ENCODE measurements around the gene SH3GL1.

Gene SH3GL1

GRCh38 chr19:4373601-4374497 is 26.5 kb downstream of the SH3GL1 start:
- H2BK120ac ChIP-seq (ENCODE audit: insufficient read depth, low read length, poor library complexity), result peak overlapping the region; percentile 95
- peaks cover 19 to 20% of the 10 kb centered on the region in 2 experiments for H3K36me3 ChIP-seq (ENCODE audit: control insufficient read depth in 1 of 2, insufficient read depth in 2 of 2, low read length in 2 of 2)
- no peak overlapping the region for H3K4me3 ChIP-seq (ENCODE audit: low read depth, low read length)
- H2AK5ac ChIP-seq (ENCODE audit: low read length), result peak overlapping the region; percentile 78
- peak overlapping the region; percentile 58 for H2AFZ ChIP-seq (ENCODE audit: insufficient read depth, low read length, poor library complexity)
- peak overlapping the region; percentile 93 for H2BK5ac ChIP-seq (ENCODE audit: low read depth, low read length, poor library complexity)
- no peak overlapping the region for H3K23ac ChIP-seq (ENCODE audit: low read length)
- H3K27ac ChIP-seq (ENCODE audit: low read depth, low read length), result peak overlapping the region; percentile 97
- H3K4me1 ChIP-seq (ENCODE audit: control insufficient read depth in 1 of 2, insufficient read depth in 2 of 2, low read length in 2 of 2), result peaks cover 50 to 56% of the 10 kb centered on the region in 2 experiments
- peak overlapping the region; percentile 18 for H4K12ac ChIP-seq (ENCODE audit: low read depth, low read length)
- peak overlapping the region; percentile 65 for H3K4ac ChIP-seq (ENCODE audit: low read depth, low read length)
- no peak overlapping the region for H3K4me2 ChIP-seq (ENCODE audit: low read length)
- no peak overlapping the region for H3K9ac ChIP-seq (ENCODE audit: low read length)
- H3K79me2 ChIP-seq (ENCODE audit: control insufficient read depth, insufficient read depth, low read length, poor library complexity), result peaks cover 26% of the 10 kb centered on the region
- H4K91ac ChIP-seq (ENCODE audit: low read depth, low read length), result peak overlapping the region; percentile 98
- peaks cover 34% of the 10 kb centered on the region for H3K79me1 ChIP-seq (ENCODE audit: low read length)
- H2BK12ac ChIP-seq (ENCODE audit: low read length), result peak overlapping the region; percentile 87
- H3K9me3 ChIP-seq (ENCODE audit: insufficient read depth, low read depth, low read length), result no peaks in the 10 kb centered on the region
- no CpG with 5 or more reads among the region's 25 CpGs for WGBS (ENCODE audit: extremely low coverage, insufficient coverage, insufficient read length)
- H3K14ac ChIP-seq (ENCODE audit: low read length), result peak overlapping the region; percentile 94
- peak overlapping the region; percentile 84 for H4K8ac ChIP-seq (ENCODE audit: low read depth, low read length)
- H3K18ac ChIP-seq (ENCODE audit: low read length), result peak overlapping the region; percentile 94
- no peaks in the 10 kb centered on the region for H3K27me3 ChIP-seq (ENCODE audit: insufficient read depth, low read length)
- DNase-seq, result no peak

- no CpG with 5 or more reads among the region's 8 CpGs for WGBS (ENCODE audit: extremely low coverage, insufficient coverage, insufficient read length)
- peaks cover 50 to 56% of the 10 kb centered on the region in 2 experiments for H3K4me1 ChIP-seq (ENCODE audit: control insufficient read depth in 1 of 2, insufficient read depth in 2 of 2, low read length in 2 of 2)
- H3K9me3 ChIP-seq (ENCODE audit: insufficient read depth, low read depth, low read length), result no peaks in the 10 kb centered on the region
- H4K8ac ChIP-seq (ENCODE audit: low read depth, low read length), result no peak overlapping the region
- H3K18ac ChIP-seq (ENCODE audit: low read length), result peak overlapping the region; percentile 40
- no peak overlapping the region for H4K91ac ChIP-seq (ENCODE audit: low read depth, low read length)
- H3K4me2 ChIP-seq (ENCODE audit: low read length), result no peak overlapping the region
- no peak overlapping the region for H4K12ac ChIP-seq (ENCODE audit: low read depth, low read length)
- peak overlapping the region; percentile 5 for H3K14ac ChIP-seq (ENCODE audit: low read length)
- H3K79me1 ChIP-seq (ENCODE audit: low read length), result peaks cover 34% of the 10 kb centered on the region
- H3K79me2 ChIP-seq (ENCODE audit: control insufficient read depth, insufficient read depth, low read length, poor library complexity), result peaks cover 26% of the 10 kb centered on the region
- H3K36me3 ChIP-seq (ENCODE audit: control insufficient read depth in 1 of 2, insufficient read depth in 2 of 2, low read length in 2 of 2), result peaks cover 21 to 23% of the 10 kb centered on the region in 2 experiments
- H3K9ac ChIP-seq (ENCODE audit: low read length), result no peak overlapping the region
- no peak overlapping the region for H2AK5ac ChIP-seq (ENCODE audit: low read length)
- no peak overlapping the region for H2AFZ ChIP-seq (ENCODE audit: insufficient read depth, low read length, poor library complexity)
- no peak overlapping the region for H3K23ac ChIP-seq (ENCODE audit: low read length)
- peak overlapping the region; percentile 65 for H3K4ac ChIP-seq (ENCODE audit: low read depth, low read length)
- H2BK120ac ChIP-seq (ENCODE audit: insufficient read depth, low read length, poor library complexity), result no peak overlapping the region
- no peak for DNase-seq
- no peak overlapping the region for H3K27ac ChIP-seq (ENCODE audit: low read depth, low read length)
- H2BK12ac ChIP-seq (ENCODE audit: low read length), result peak overlapping the region; percentile 4
- H2BK5ac ChIP-seq (ENCODE audit: low read depth, low read length, poor library complexity), result no peak overlapping the region
- no peak overlapping the region for H3K4me3 ChIP-seq (ENCODE audit: low read depth, low read length)
- H3K27me3 ChIP-seq (ENCODE audit: insufficient read depth, low read length), result no peaks in the 10 kb centered on the region
Observed at GRCh38 chr19:4373013-4373367, 27.4 kb downstream of the SH3GL1 start.

DNA sequence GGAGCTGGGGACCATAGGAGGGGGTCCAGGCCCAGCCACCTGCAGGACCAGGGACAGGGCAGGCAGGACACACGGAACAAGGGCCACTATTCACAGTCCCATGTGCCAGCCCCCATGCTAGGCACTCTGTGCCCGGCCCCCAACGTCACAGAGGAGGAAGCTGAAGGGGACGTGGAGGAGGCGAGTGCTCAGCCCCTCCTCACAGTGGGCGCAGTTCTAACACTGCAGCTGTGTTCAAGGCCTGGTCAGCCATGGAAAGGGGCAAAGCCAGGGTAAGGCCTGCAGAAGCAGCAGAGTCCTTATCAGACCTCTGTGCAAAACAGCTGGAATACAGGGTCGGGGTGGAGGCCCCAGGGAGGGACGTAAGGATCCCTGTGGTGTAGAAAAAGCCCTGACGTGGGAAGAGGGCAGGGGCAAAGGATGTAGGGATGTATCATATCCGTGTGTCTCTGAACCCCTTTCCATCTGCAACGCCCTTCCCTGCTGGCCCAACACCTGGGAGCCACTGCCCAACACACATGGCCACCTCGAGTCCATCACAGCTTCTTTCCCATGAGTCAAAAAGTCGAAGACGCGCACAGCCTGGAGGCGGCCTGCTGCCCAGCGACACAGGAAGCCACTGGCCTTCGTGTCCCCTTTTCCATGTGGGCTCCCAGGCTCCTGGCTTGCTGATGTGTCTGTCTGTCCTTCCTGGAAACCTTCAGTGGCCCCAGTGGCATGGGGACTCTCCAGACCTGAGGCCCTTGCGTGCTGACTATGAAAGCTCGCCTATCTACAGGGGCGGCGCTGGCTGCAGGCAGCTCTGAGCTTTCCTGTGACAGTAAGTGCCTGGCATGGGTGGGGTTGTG is 28.0 kb downstream of the SH3GL1 start:
- Histone ChIP-seq H3K4me1 (ENCODE audit: control insufficient read depth in 1 of 2, insufficient read depth in 2 of 2, low read length in 2 of 2) (peaks cover 50 to 54% of the 10 kb centered on the region in 2 experiments), H3K18ac (ENCODE audit: low read length) (peak overlapping the region; percentile 40), H3K9me3 (ENCODE audit: insufficient read depth, low read depth, low read length) (peaks cover under 1% of the 10 kb centered on the region), H3K4ac (ENCODE audit: low read depth, low read length) (peak overlapping the region; percentile 56), H4K8ac (ENCODE audit: low read depth, low read length) (no peak overlapping the region), H3K79me1 (ENCODE audit: low read length) (peaks cover 34% of the 10 kb centered on the region), H4K91ac (ENCODE audit: low read depth, low read length) (no peak overlapping the region), H3K27ac (ENCODE audit: low read depth, low read length) (no peak overlapping the region), H3K9ac (ENCODE audit: low read length) (no peak overlapping the region), H3K79me2 (ENCODE audit: control insufficient read depth, insufficient read depth, low read length, poor library complexity) (peaks cover 26% of the 10 kb centered on the region), H3K23ac (ENCODE audit: low read length) (no peak overlapping the region), H3K4me3 (ENCODE audit: low read depth, low read length) (no peak overlapping the region), H3K36me3 (ENCODE audit: control insufficient read depth in 1 of 2, insufficient read depth in 2 of 2, low read length in 2 of 2) (peaks cover 27% of the 10 kb centered on the region in 2 experiments), H3K27me3 (ENCODE audit: insufficient read depth, low read length) (no peaks in the 10 kb centered on the region), H2AFZ (ENCODE audit: insufficient read depth, low read length, poor library complexity) (no peak overlapping the region), H2BK12ac (ENCODE audit: low read length) (peak overlapping the region; percentile 4), H2AK5ac (ENCODE audit: low read length) (no peak overlapping the region), H2BK120ac (ENCODE audit: insufficient read depth, low read length, poor library complexity) (no peak overlapping the region), H3K4me2 (ENCODE audit: low read length) (no peak overlapping the region), H4K12ac (ENCODE audit: low read depth, low read length) (no peak overlapping the region), H2BK5ac (ENCODE audit: low read depth, low read length, poor library complexity) (no peak overlapping the region), H3K14ac (ENCODE audit: low read length) (no peak overlapping the region)
- WGBS (ENCODE audit: extremely low coverage, insufficient coverage, insufficient read length), result no CpG with 5 or more reads among the region's 22 CpGs
- DNase-seq, result peak; percentile 44 to 55

- Histone ChIP-seq H3K36me3 (ENCODE audit: control insufficient read depth in 1 of 2, insufficient read depth in 2 of 2, low read length in 2 of 2) (peaks cover 32 to 35% of the 10 kb centered on the region in 2 experiments), H3K23ac (ENCODE audit: low read length) (no peak overlapping the region), H3K18ac (ENCODE audit: low read length) (peak overlapping the region; percentile 7)
Observed at GRCh38 chr19:4371247-4372164, 28.8 kb downstream of the SH3GL1 start.

More at GRCh38 chr19:4371247-4372164, 28.8 kb downstream of the SH3GL1 start:
- H3K27ac ChIP-seq (ENCODE audit: low read depth, low read length), result no peak overlapping the region
- peaks cover 30% of the 10 kb centered on the region for H3K79me1 ChIP-seq (ENCODE audit: low read length)
- H3K4me1 ChIP-seq (ENCODE audit: control insufficient read depth in 1 of 2, insufficient read depth in 2 of 2, low read length in 2 of 2), result peaks cover 41 to 45% of the 10 kb centered on the region in 2 experiments
- H3K4ac ChIP-seq (ENCODE audit: low read depth, low read length), result peak overlapping the region; percentile 35
- no peak overlapping the region for H3K4me3 ChIP-seq (ENCODE audit: low read depth, low read length)
- H3K79me2 ChIP-seq (ENCODE audit: control insufficient read depth, insufficient read depth, low read length, poor library complexity), result peaks cover 26% of the 10 kb centered on the region
- H3K14ac ChIP-seq (ENCODE audit: low read length), result no peak overlapping the region
- H2BK5ac ChIP-seq (ENCODE audit: low read depth, low read length, poor library complexity), result no peak overlapping the region
- no peak overlapping the region for H2BK12ac ChIP-seq (ENCODE audit: low read length)
- no peak overlapping the region for H2AFZ ChIP-seq (ENCODE audit: insufficient read depth, low read length, poor library complexity)
- no peak overlapping the region for H3K9ac ChIP-seq (ENCODE audit: low read length)
- H4K8ac ChIP-seq (ENCODE audit: low read depth, low read length), result no peak overlapping the region
- H4K12ac ChIP-seq (ENCODE audit: low read depth, low read length), result no peak overlapping the region
- no peak for DNase-seq
- no peak overlapping the region for H4K91ac ChIP-seq (ENCODE audit: low read depth, low read length)
- H3K27me3 ChIP-seq (ENCODE audit: insufficient read depth, low read length), result no peaks in the 10 kb centered on the region
- no peak overlapping the region for H2BK120ac ChIP-seq (ENCODE audit: insufficient read depth, low read length, poor library complexity)
- no peak overlapping the region for H3K4me2 ChIP-seq (ENCODE audit: low read length)
- no CpG with 5 or more reads among the region's 31 CpGs for whole genome bisulfite sequencing (ENCODE audit: extremely low coverage, insufficient coverage, insufficient read length)
- no peak overlapping the region for H2AK5ac ChIP-seq (ENCODE audit: low read length)
- H3K9me3 ChIP-seq (ENCODE audit: insufficient read depth, low read depth, low read length), result peaks cover 2% of the 10 kb centered on the region
